Transverse colon (tissue), 4 donors: Measurements from ENCODE around the gene TNFRSF4. TPM values are rescaled to one million over a fixed set of nuclear protein-coding genes. Genes with fewer than 3 reads are reported as not detected.
"Not testable (repeated sequence)": the region's sequence is repeated elsewhere in the genome, so short reads cannot be mapped to it uniquely, and the experiment has no call there.

Experiments
- DNase-seq: peaks from one replicate; pipeline ENCODE4 v3.0.0-alpha.2; 2019
- H3K27ac ChIP-seq, 4 donors: fragments of 200-600 bp; sonication (generic); 2 replicates each; pipeline ENCODE4 v1.5.1; 2016 to 2018; ENCODE audit warnings: inconsistent platforms in 4 of 4
- H3K27me3 ChIP-seq: fragments of 200-600 bp; sonication (generic); 2 replicates; pipeline ENCODE4 v1.5.1; 2017; ENCODE audit warnings: inconsistent platforms
- H3K36me3 ChIP-seq, 4 donors: fragments of 200-600 bp; sonication (generic); 2 replicates each; pipeline ENCODE4 v1.5.1; 2017 to 2019; ENCODE audit warnings: inconsistent platforms in 4 of 4
- H3K4me1 ChIP-seq, 4 donors: fragments of 200-600 bp; sonication (generic); 2 replicates each; pipeline ENCODE4 v1.5.1; 2017 to 2020; ENCODE audit warnings: inconsistent platforms in 4 of 4
- H3K4me3 ChIP-seq, 4 donors: fragments of 200-600 bp; sonication (generic); 1 replicate in 1 of 4; 2 replicates in 3 of 4; pipeline versions ENCODE4 v1.5.1 to v1.6.1; 2017 to 2019; ENCODE audit warnings: inconsistent platforms in 4 of 4
- H3K9me3 ChIP-seq, 2 donors: fragments of 200-600 bp; sonication (generic); 2 replicates each; pipeline ENCODE4 v1.5.1; 2017 to 2019; ENCODE audit warnings: inconsistent platforms in 2 of 2
- EP300 ChIP-seq: sonication (generic); formaldehyde crosslinking; IDR thresholded peaks from one replicate; pipeline ENCODE4 v1.6.1; 2017; ENCODE audit warnings: antibody characterized with exemption, low read depth
- POLR2A ChIP-seq: fragments of 450-650 bp; IDR thresholded peaks from one replicate; pipeline ENCODE4 v1.6.1; 2016; ENCODE audit warnings: antibody characterized with exemption, mild to moderate bottlenecking, moderate library complexity
- POLR2AphosphoS5 ChIP-seq, 3 donors: sonication (generic); formaldehyde crosslinking; IDR thresholded peaks; one replicate each; pipeline ENCODE4 v1.6.1; 2016; ENCODE audit warnings: antibody characterized with exemption in 3 of 3
- WGBS, 2 donors: methylation state at CpG; one replicate each; pipeline ENCODE4 v1.1.5; 2018; ENCODE audit warnings: low coverage in 1 of 2; 5-methylcytosine and 5-hydroxymethylcytosine counted together
- in situ Hi-C, 4 donors: fragments of 200-750 bp; cut with MboI; loops; one replicate each; pipeline versions ENCODE4 v1.15.0 to v1.15.1; 2017; ENCODE audit warnings: low sequenced_read_pairs in 3 of 4, low pct_ligation_motif_present in 1 of 4, low pct_unique_long_range_greater_than_20kb in 1 of 4
- intact Hi-C: fragments of 100-400 bp; cut with DNase I; formaldehyde crosslinking; loops from one replicate; pipeline ENCODE4 v1.15.1; 2023; ENCODE audit warnings: low total_unique reads
- total RNA-seq, 4 donors: library from RNA; depleted of rRNA; stranded (reverse); fragments of >200 nt; gene quantifications; one replicate each; pipeline ENCODE4 v1.1.0, GENCODE V29; 2016
- TF ChIP-seq, protein P1 (sequence below), 5 experiments: fragments of 200-600 bp in 3 of 5; fragments of 450-650 bp in 2 of 5; sonication (generic) in 3 of 5; IDR thresholded peaks; 1 replicate in 2 of 5; 2 replicates in 3 of 5; pipeline ENCODE4 v1.5.1; 2016 to 2017; ENCODE audit warnings: antibody characterized with exemption in 5 of 5, inconsistent platforms in 3 of 5, mild to moderate bottlenecking in 2 of 5, moderate library complexity in 1 of 5

Gene TNFRSF4
- total RNA-seq, 4 donors from 2014 or later = 0.55 to 4.8 TPM; not detected in 2

DNA sequence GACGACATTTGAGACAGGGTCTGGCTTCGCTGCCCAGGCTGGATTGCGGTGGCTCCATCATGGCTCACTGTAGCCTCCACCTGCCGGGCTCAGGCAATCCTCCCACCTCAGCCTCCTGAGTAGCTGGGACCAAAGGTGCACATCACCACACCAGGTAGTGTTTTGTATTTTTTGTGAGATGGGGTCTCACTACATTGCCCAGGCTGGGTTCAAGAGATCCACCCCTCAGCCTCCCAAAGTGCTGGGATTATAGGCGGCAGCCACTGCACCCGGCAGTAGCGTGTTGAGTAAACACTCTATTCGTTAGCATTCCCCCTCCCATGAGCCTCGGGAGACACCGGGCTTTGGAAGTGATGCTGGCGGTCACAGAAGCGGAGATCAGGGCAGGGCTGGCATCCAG, 39.4 kb upstream of the TNFRSF4 start:
- in situ Hi-C loops = loop anchor here in 1 of 4 donors (25.0 kb wide), 1 partner anchor 141 kb away; the partner anchor contains the start of gene C1orf159
- Histone ChIP-seq H3K4me3 (no peak overlapping the region), H3K27ac (no peak overlapping the region), H3K27me3 (no peaks in the 10 kb centered on the region), H3K9me3 (no peaks in the 10 kb centered on the region), H3K4me1 (peaks cover 0 to 5% (median 0%) of the 10 kb centered on the region in 4 donors), H3K36me3 (peaks cover 0 to 15% (median 7%) of the 10 kb centered on the region in 4 donors)
- intact Hi-C loops = no loop called here
- no peak for DNase-seq
- TF ChIP-seq EP300 = no peak
- TF ChIP-seq POLR2A = no peak
- no peak for TF ChIP-seq POLR2AphosphoS5 (IDR thresholded peaks at IDR 0.05)
- TF ChIP-seq, protein P1, sequence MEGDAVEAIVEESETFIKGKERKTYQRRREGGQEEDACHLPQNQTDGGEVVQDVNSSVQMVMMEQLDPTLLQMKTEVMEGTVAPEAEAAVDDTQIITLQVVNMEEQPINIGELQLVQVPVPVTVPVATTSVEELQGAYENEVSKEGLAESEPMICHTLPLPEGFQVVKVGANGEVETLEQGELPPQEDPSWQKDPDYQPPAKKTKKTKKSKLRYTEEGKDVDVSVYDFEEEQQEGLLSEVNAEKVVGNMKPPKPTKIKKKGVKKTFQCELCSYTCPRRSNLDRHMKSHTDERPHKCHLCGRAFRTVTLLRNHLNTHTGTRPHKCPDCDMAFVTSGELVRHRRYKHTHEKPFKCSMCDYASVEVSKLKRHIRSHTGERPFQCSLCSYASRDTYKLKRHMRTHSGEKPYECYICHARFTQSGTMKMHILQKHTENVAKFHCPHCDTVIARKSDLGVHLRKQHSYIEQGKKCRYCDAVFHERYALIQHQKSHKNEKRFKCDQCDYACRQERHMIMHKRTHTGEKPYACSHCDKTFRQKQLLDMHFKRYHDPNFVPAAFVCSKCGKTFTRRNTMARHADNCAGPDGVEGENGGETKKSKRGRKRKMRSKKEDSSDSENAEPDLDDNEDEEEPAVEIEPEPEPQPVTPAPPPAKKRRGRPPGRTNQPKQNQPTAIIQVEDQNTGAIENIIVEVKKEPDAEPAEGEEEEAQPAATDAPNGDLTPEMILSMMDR (IDR thresholded peaks at IDR 0.05) = no peak
- WGBS, 2 donors = 86 to 100% methylated on average over 1 to 12 of the region's 12 CpGs

DNA sequence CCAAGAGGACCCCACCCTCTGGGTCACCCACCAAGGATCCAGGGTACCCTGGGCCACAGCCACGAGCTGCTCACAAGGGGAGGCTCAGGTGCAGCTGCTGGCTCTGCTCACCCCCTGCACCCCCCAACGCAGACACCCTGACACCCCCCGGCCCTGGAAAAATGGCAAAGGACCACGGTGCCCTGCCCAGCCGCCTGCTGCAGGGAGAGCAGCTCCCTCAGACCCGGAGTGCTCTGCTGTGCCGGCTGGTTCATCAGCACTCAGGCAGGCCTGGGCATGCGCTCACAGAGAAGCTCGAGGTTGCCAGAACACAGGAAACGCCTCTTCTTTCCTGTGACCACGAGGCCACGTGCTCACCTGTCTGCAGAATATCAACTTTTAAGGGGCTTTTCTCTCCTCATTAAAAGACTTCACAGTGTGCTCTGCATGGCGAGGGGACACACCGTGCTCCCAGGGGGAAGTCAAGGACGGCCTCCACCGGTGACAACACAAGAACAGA, 36.9 kb upstream of the TNFRSF4 start:
- Histone ChIP-seq H3K27me3 (peaks cover 24% of the 10 kb centered on the region), H3K9me3 (no peaks in the 10 kb centered on the region), H3K27ac (no peak overlapping the region), H3K4me1 (peaks cover 3 to 14% (median 6%) of the 10 kb centered on the region in 4 donors), H3K36me3 (peaks cover 0 to 13% (median 5%) of the 10 kb centered on the region in 4 donors), H3K4me3 (no peak overlapping the region)
- in situ Hi-C loops = loop anchor here in 1 of 4 donors (25.0 kb wide), 1 partner anchor 139 kb away; the partner anchor contains the start of gene C1orf159
- 72% methylated on average over 16 of the region's 16 CpGs; no CpG with 5 or more reads in 1 of the 2 donors for WGBS, 2 donors
- intact Hi-C loops = no loop called here
- no peak for DNase-seq
- TF ChIP-seq, protein P1 (IDR thresholded peaks at IDR 0.05) = no peak
- TF ChIP-seq POLR2AphosphoS5 (IDR thresholded peaks at IDR 0.05) (no peak), EP300 (no peak), POLR2A (no peak)

DNA sequence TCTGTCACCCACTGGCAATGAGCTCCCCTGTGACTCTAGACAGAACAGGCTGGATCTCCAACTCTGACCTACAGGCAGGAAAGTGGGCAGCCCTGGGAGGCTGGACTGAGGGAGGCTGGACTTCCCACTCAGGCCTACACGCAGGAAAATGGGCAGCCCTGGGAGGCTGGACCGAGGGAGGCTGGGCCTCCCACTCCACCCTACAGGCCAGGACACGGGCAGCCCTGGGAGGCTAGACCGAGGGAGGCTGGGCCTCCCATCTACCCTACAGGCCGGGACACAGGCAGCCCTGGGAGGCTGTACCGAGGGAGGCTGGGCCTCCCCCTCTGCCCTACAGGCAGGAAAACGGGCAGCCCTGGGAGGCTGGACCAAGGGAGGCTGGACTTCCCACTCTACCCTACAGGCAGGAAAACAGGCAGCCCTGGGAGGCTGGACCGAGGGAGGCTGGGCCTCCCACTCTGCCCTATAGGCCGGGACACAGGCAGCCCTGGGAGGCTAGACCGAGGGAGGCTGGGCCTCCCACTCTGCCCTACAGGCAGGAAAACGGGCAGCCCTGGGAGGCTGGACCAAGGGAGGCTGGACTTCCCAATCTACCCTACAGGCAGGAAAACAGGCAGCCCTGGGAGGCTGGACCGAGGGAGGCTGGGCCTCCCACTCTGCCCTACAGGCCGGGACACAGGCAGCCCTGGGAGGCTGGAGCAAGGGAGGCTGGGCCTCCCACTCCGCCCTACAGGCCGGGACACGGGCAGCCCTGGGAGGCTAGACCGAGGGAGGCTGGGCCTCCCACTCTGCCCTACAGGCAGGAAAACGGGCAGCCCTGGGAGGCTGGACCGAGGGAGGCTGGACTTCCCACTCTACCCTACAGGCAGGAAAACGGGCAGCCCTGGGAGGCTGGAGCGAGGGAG, 34.3 kb upstream of the TNFRSF4 start:
- H3K27ac ChIP-seq, in situ Hi-C loops, H3K9me3 ChIP-seq, intact Hi-C loops, H3K36me3 ChIP-seq, DNase-seq, H3K4me3 ChIP-seq: not testable (repeated sequence)
- H3K4me1 ChIP-seq = peaks cover 6 to 23% (median 11%) of the 10 kb centered on the region in 4 donors
- WGBS, 2 donors = 92% methylated on average over 8 of the region's 21 CpGs; no CpG with 5 or more reads in 1 of the 2 donors
- H3K27me3 ChIP-seq = peaks cover 32% of the 10 kb centered on the region

DNA sequence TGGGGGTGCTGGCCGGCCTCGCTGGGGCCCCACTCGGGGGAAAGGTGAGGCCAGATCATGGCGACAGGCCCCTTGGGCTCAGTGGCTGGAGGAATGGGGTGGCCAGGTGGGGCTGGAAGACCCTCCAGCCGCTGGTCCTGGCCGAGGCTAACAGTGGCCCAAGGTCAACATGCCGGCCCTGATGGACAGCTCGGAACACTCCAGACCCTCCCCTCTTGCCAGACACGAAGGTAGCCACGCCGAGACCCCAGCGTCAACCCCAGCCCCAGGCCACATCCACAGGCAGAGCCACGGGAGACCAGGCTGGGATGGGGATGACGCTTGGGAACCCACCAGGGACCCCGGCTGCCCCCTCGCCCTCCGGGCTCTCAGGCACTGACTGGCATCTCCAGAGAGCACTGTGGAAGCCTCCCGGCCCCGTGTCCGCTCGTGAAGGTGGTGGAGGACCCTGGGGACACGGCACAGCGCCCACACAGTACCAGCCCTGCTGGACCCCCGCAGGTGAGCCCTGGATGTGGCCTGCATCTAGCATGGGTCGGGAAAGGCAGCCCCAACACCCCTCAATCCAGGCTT, 33.5 kb upstream of the TNFRSF4 start:
- in situ Hi-C loops (no loop called here), intact Hi-C loops (no loop called here)
- Histone ChIP-seq H3K4me3 (no peak overlapping the region), H3K27me3 (peaks cover 32% of the 10 kb centered on the region), H3K9me3 (no peaks in the 10 kb centered on the region), H3K36me3 (no peaks in the 10 kb centered on the region), H3K27ac (no peak overlapping the region), H3K4me1 (peaks cover 6 to 23% (median 11%) of the 10 kb centered on the region in 4 donors)
- WGBS, 2 donors = 65% methylated on average over 18 of the region's 25 CpGs; no CpG with 5 or more reads in 1 of the 2 donors
- DNase-seq = no peak
- TF ChIP-seq POLR2A (no peak), EP300 (no peak), POLR2AphosphoS5 (IDR thresholded peaks at IDR 0.05) (no peak)
- TF ChIP-seq, protein P1 (IDR thresholded peaks at IDR 0.05) = no peak
